ENCODE data around the gene POMT2. TPM values are rescaled to one million over a fixed set of nuclear protein-coding genes. Genes with fewer than 3 reads are reported as not detected.
A peak's percentile ranks its signal among the peaks of the same experiment; 100 is the strongest.

The POMT2 gene
- total RNA-seq, 4 donors from 2014 or later, result 12.0 to 77.4 (median 24.9) TPM

GRCh38 chr14:77302926-77303325 is 17.8 kb downstream of the POMT2 start:
- Histone ChIP-seq H3K4me1 (peaks cover 3 to 44% (median 15%) of the 10 kb centered on the region in 4 donors), H3K27ac (no peak overlapping the region), H3K36me3 (peaks cover 0 to 4% (median 0%) of the 10 kb centered on the region in 4 donors), H3K27me3 (no peaks in the 10 kb centered on the region), H3K9me3 (no peaks in the 10 kb centered on the region), H3K4me3 (no peak overlapping the region)
- DNase-seq, result no peak
- in situ Hi-C loops (cut with MboI; ENCODE audit: low pct_ligation_motif_present in 1 of 4, low pct_unique_long_range_greater_than_20kb in 1 of 4, low sequenced_read_pairs in 3 of 4), result loop anchor here in 2 of 4 donors (25.0 kb wide), 3 partner anchors 166 to 416 kb away; partner anchors contain the start of gene ZDHHC22 (in 1 of the 2)
- intact Hi-C loops (cut with DNase I; ENCODE audit: low total_unique reads), result no loop called here
- WGBS, 2 donors (ENCODE audit: low coverage in 1 of 2), result 85% methylated on average over 5 of the region's 5 CpGs; no CpG with 5 or more reads in 1 of the 2 donors
- no peak for TF ChIP-seq CTCF (IDR thresholded peaks at IDR 0.05)
- peak in 1 of 3 donors; percentile 20 for TF ChIP-seq POLR2AphosphoS5 (IDR thresholded peaks at IDR 0.05)

GRCh38 chr14:77301103-77301502 is 19.6 kb downstream of the POMT2 start:
- H3K9me3 ChIP-seq, result no peaks in the 10 kb centered on the region
- no peaks in the 10 kb centered on the region for H3K27me3 ChIP-seq
- H3K36me3 ChIP-seq, result peaks cover 0 to 4% (median 0%) of the 10 kb centered on the region in 4 donors
- intact Hi-C loops (cut with DNase I; ENCODE audit: low total_unique reads) (no loop called here), in situ Hi-C loops (cut with MboI; ENCODE audit: low pct_ligation_motif_present in 1 of 4, low pct_unique_long_range_greater_than_20kb in 1 of 4, low sequenced_read_pairs in 3 of 4) (loop anchor here in 2 of 4 donors (25.0 kb wide), 3 partner anchors 164 to 414 kb away; partner anchors contain the start of gene ZDHHC22 (in 1 of the 2))
- WGBS, 2 donors (ENCODE audit: low coverage in 1 of 2), result 42% methylated on average over 10 of the region's 10 CpGs; no CpG with 5 or more reads in 1 of the 2 donors
- no peak overlapping the region for H3K4me3 ChIP-seq
- TF ChIP-seq CTCF (IDR thresholded peaks at IDR 0.05), result peak; percentile 70 to 84 (median 74)
- TF ChIP-seq POLR2AphosphoS5 (IDR thresholded peaks at IDR 0.05), result no peak
- H3K4me1 ChIP-seq, result peaks cover 3 to 31% (median 12%) of the 10 kb centered on the region in 4 donors
- peak overlapping the region in 3 of 4 donors; percentile 56 to 74 (median 66) for H3K27ac ChIP-seq
- DNase-seq, result peak; percentile 83

- DNase-seq, result peak; percentile 78
- WGBS, 2 donors (ENCODE audit: low coverage in 1 of 2), result 55 to 67% methylated on average over 4 of the region's 4 CpGs
Observed at GRCh38 chr14:77299771-77300170, 20.9 kb downstream of the POMT2 start.

GRCh38 chr14:77296906-77297305 is 23.8 kb downstream of the POMT2 start:
- in situ Hi-C loops (cut with MboI; ENCODE audit: low pct_ligation_motif_present in 1 of 4, low pct_unique_long_range_greater_than_20kb in 1 of 4, low sequenced_read_pairs in 3 of 4), result no loop called here
- Histone ChIP-seq H3K36me3 (no peaks in the 10 kb centered on the region), H3K4me3 (no peak overlapping the region), H3K27me3 (no peaks in the 10 kb centered on the region), H3K9me3 (no peaks in the 10 kb centered on the region), H3K4me1 (peaks cover 0 to 22% (median 9%) of the 10 kb centered on the region in 4 donors), H3K27ac (no peak overlapping the region)
- DNase-seq, result no peak
- intact Hi-C loops (cut with DNase I; ENCODE audit: low total_unique reads), result no loop called here
- WGBS, 2 donors (ENCODE audit: low coverage in 1 of 2), result 92 to 93% methylated on average over 4 to 8 of the region's 8 CpGs
- no peak for TF ChIP-seq EP300 (IDR thresholded peaks at IDR 0.05; ENCODE audit: low read depth)
- TF ChIP-seq POLR2AphosphoS5 (IDR thresholded peaks at IDR 0.05), result no peak
- no peak for TF ChIP-seq POLR2A (IDR thresholded peaks at IDR 0.05)
- no peak for TF ChIP-seq CTCF (IDR thresholded peaks at IDR 0.05)

More at GRCh38 chr14:77299771-77300170, 20.9 kb downstream of the POMT2 start:
- peaks cover 0 to 4% (median 0%) of the 10 kb centered on the region in 4 donors for H3K36me3 ChIP-seq
- in situ Hi-C loops (cut with MboI; ENCODE audit: low pct_ligation_motif_present in 1 of 4, low pct_unique_long_range_greater_than_20kb in 1 of 4, low sequenced_read_pairs in 3 of 4) (loop anchor here in 2 of 4 donors (25.0 kb wide), 3 partner anchors 162 to 412 kb away; partner anchors contain the start of gene ZDHHC22 (in 1 of the 2)), intact Hi-C loops (cut with DNase I; ENCODE audit: low total_unique reads) (no loop called here)
- peaks cover 3 to 31% (median 12%) of the 10 kb centered on the region in 4 donors for H3K4me1 ChIP-seq
- peak overlapping the region; percentile 56 to 74 (median 68) for H3K27ac ChIP-seq
- no peaks in the 10 kb centered on the region for H3K27me3 ChIP-seq
- TF ChIP-seq EP300 (IDR thresholded peaks at IDR 0.05; ENCODE audit: low read depth) (no peak), POLR2AphosphoS5 (IDR thresholded peaks at IDR 0.05) (peak in 1 of 3 donors; percentile 35), POLR2A (IDR thresholded peaks at IDR 0.05) (no peak), CTCF (IDR thresholded peaks at IDR 0.05) (no peak)
- H3K9me3 ChIP-seq, result no peaks in the 10 kb centered on the region
- H3K4me3 ChIP-seq, result no peak overlapping the region
